ENCODE data around the gene BTLA. TPM values are rescaled to one million over a fixed set of nuclear protein-coding genes. Genes with fewer than 3 reads are reported as not detected.

Gene BTLA
- total RNA-seq, 1 experiment from 2014 or later: not detected

DNA sequence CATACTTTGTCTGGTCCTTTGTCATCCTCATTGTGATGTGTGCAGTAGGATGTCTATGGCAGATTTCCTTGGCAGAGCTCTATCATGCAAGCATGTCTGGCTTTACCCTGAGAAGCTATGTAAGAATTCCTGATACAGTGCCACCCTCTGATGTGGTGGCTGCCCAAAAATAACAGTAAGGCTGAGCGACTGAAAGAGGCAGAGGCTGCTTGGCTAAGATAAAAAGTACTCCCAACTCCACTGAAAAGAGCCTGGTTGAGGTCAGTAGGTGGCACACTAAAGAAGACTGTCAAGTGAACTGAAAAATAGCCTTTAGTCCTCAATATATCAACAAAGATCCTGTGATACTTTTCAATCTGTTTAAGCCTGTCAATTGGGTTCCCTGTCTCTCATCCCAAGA, 31.7 kb downstream of the BTLA start:
- H3F3A ChIP-seq (ENCODE audit: low read length, unreplicated experiment): no peaks in the 10 kb centered on the region
- H3K4me3 ChIP-seq (ENCODE audit: low read length): no peak overlapping the region
- no peaks in the 10 kb centered on the region for H3K4me1 ChIP-seq (ENCODE audit: insufficient read depth, low read length)
- ChIA-PET POLR2A (ENCODE audit: unreplicated experiment) (no interaction called here), CTCF (no interaction called here)
- H3K9me2 ChIP-seq (replicated peaks; ENCODE audit: low read length): no peaks in the 10 kb centered on the region
- intact Hi-C loops (cut with micrococcal nuclease): no loop called here
- no peak for DNase-seq
- no peak overlapping the region for H2AFZ ChIP-seq (ENCODE audit: low read length)
- H3K9me3 ChIP-seq (ENCODE audit: low read length): no peaks in the 10 kb centered on the region
- TF ChIP-seq EZH2phosphoT487 (IDR thresholded peaks at IDR 0.05; ENCODE audit: borderline replicate concordance, low read length): no peak
- no peak for TF ChIP-seq EZH2 (IDR thresholded peaks at IDR 0.05; ENCODE audit: low read length, unreplicated experiment)
- no peak for TF ChIP-seq CTCF (conservative IDR thresholded peaks at IDR 0.05; ENCODE audit: low read depth, low read length)
- H3K9ac ChIP-seq (ENCODE audit: low read length): no peak overlapping the region
- H3K36me3 ChIP-seq (ENCODE audit: low read depth, low read length): no peaks in the 10 kb centered on the region
- H3K27me3 ChIP-seq (ENCODE audit: low read length): peaks cover 55% of the 10 kb centered on the region
- H3K27ac ChIP-seq (ENCODE audit: low read length): no peak overlapping the region
- BruUV-seq (replicated peaks): no TSS peak
- H4K20me1 ChIP-seq (ENCODE audit: low read length): no peaks in the 10 kb centered on the region
- no peaks in the 10 kb centered on the region for H3K79me2 ChIP-seq (ENCODE audit: low read length)
- ATAC-seq: no peak
- H3K4me2 ChIP-seq (ENCODE audit: low read length): no peak overlapping the region

GRCh38 chr3:112466020-112466419, 33.3 kb downstream of the BTLA start:
- intact Hi-C loops (cut with micrococcal nuclease): no loop called here
- Histone ChIP-seq H3K4me2 (ENCODE audit: low read length) (no peak overlapping the region), H3K9me3 (ENCODE audit: low read length) (no peaks in the 10 kb centered on the region), H3K36me3 (ENCODE audit: low read depth, low read length) (no peaks in the 10 kb centered on the region), H3F3A (ENCODE audit: low read length, unreplicated experiment) (no peaks in the 10 kb centered on the region), H3K4me3 (ENCODE audit: low read length) (no peak overlapping the region), H3K79me2 (ENCODE audit: low read length) (no peaks in the 10 kb centered on the region), H3K9me2 (replicated peaks; ENCODE audit: low read length) (no peaks in the 10 kb centered on the region), H4K20me1 (ENCODE audit: low read length) (no peaks in the 10 kb centered on the region), H3K27ac (ENCODE audit: low read length) (no peak overlapping the region), H3K4me1 (ENCODE audit: insufficient read depth, low read length) (peaks cover 2% of the 10 kb centered on the region; the same call in 1 of the 2 replicates), H3K9ac (ENCODE audit: low read length) (no peak overlapping the region), H2AFZ (ENCODE audit: low read length) (no peak overlapping the region), H3K27me3 (ENCODE audit: low read length) (peaks cover 41% of the 10 kb centered on the region)
- no peak for TF ChIP-seq CTCF (conservative IDR thresholded peaks at IDR 0.05; ENCODE audit: low read depth, low read length)
- no peak for TF ChIP-seq EZH2 (IDR thresholded peaks at IDR 0.05; ENCODE audit: low read length, unreplicated experiment)
- TF ChIP-seq EZH2phosphoT487 (IDR thresholded peaks at IDR 0.05; ENCODE audit: borderline replicate concordance, low read length): no peak
- DNase-seq (no peak), ATAC-seq (no peak)
- no TSS peak for BruUV-seq (replicated peaks)
- POLR2A ChIA-PET (ENCODE audit: unreplicated experiment): no interaction called here
- CTCF ChIA-PET: no interaction called here

DNA sequence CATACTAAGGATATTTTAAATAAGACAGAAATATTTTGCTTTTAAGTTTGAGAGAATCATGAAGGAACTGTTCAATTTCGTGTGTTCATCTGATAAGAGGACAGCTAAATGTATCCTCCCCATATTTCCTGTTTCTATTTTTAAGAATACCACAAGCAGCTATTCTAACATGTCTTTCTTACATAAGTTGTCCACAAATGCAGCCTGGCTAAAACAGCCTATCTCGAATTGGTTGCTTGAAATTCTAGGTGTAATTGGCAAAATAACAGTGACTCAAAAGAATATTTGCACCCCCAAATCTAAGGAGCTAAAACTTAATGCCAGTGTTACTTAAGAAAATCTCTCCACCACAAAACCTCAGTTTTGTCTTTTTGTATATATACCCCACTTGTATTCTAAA, 35.0 kb downstream of the BTLA start:
- no peak for ATAC-seq
- Histone ChIP-seq H3K9me3 (ENCODE audit: low read length) (no peaks in the 10 kb centered on the region), H2AFZ (ENCODE audit: low read length) (no peak overlapping the region)

More for the DNA sequence above, 35.0 kb downstream of the BTLA start:
- no peaks in the 10 kb centered on the region for H4K20me1 ChIP-seq (ENCODE audit: low read length)
- H3K79me2 ChIP-seq (ENCODE audit: low read length): no peaks in the 10 kb centered on the region
- TF ChIP-seq EZH2 (IDR thresholded peaks at IDR 0.05; ENCODE audit: low read length, unreplicated experiment): no peak
- no peak for TF ChIP-seq EZH2phosphoT487 (IDR thresholded peaks at IDR 0.05; ENCODE audit: borderline replicate concordance, low read length)
- no peak for TF ChIP-seq CTCF (conservative IDR thresholded peaks at IDR 0.05; ENCODE audit: low read depth, low read length)
- ChIA-PET CTCF (no interaction called here), POLR2A (ENCODE audit: unreplicated experiment) (interaction anchor here (0.6 kb wide), 1 partner anchor 177 kb away, joined by 4 read pairs; no protein-coding TSS in a partner anchor)
- H3K4me3 ChIP-seq (ENCODE audit: low read length): no peak overlapping the region
- H3K4me1 ChIP-seq (ENCODE audit: insufficient read depth, low read length): peaks cover 7% of the 10 kb centered on the region; the same call in 1 of the 2 replicates
- H3K36me3 ChIP-seq (ENCODE audit: low read depth, low read length): no peaks in the 10 kb centered on the region
- no peak overlapping the region for H3K9ac ChIP-seq (ENCODE audit: low read length)
- DNase-seq: no peak
- H3K27me3 ChIP-seq (ENCODE audit: low read length): peaks cover 26% of the 10 kb centered on the region
- H3K27ac ChIP-seq (ENCODE audit: low read length): no peak overlapping the region
- no peaks in the 10 kb centered on the region for H3K9me2 ChIP-seq (replicated peaks; ENCODE audit: low read length)
- H3F3A ChIP-seq (ENCODE audit: low read length, unreplicated experiment): no peaks in the 10 kb centered on the region
- BruUV-seq (replicated peaks): no TSS peak
- no peak overlapping the region for H3K4me2 ChIP-seq (ENCODE audit: low read length)
- intact Hi-C loops (cut with micrococcal nuclease): no loop called here

Data from PC-3 (cell line).